Ovary (tissue), 9 donors: Measurements from ENCODE around the gene ANKRD33. TPM values are rescaled to one million over a fixed set of nuclear protein-coding genes. Genes with fewer than 3 reads are reported as not detected.

Experiments used
- DNase-seq, 5 donors: peaks; one replicate each; pipeline ENCODE4 v3.0.0-alpha.2; 2019 to 2020
- H3K27ac ChIP-seq, 2 donors: fragments of 200-600 bp; one replicate each; pipeline versions ENCODE4 v1.5.1 to v1.8.0; 2019 to 2022
- H3K27me3 ChIP-seq: fragments of 200-600 bp; one replicate; pipeline ENCODE4 v1.8.0; 2022
- H3K36me3 ChIP-seq: fragments of 200-600 bp; sonication (generic); one replicate; pipeline ENCODE4 v1.5.1; 2019
- H3K4me1 ChIP-seq: one replicate; pipeline ENCODE4 v1.8.1; 2013; ENCODE audit warnings: mild to moderate bottlenecking, moderate library complexity; ENCODE audit not compliant: insufficient read depth
- H3K4me3 ChIP-seq: fragments of 200-600 bp; sonication (generic); one replicate; pipeline ENCODE4 v1.5.1; 2017
- H3K9me3 ChIP-seq, 2 donors: fragments of 200-600 bp in 1 of 2; sonication (generic) in 1 of 2; one replicate each; pipeline versions ENCODE4 v1.5.1 to v1.8.1; 2013 to 2019; ENCODE audit warnings: mild to moderate bottlenecking in 1 of 2, moderate library complexity in 1 of 2
- EP300 ChIP-seq: sonication (generic); formaldehyde crosslinking; IDR thresholded peaks from one replicate; pipeline ENCODE4 v1.6.1; 2017; ENCODE audit warnings: antibody characterized with exemption
- POLR2A ChIP-seq: fragments of 450-650 bp; IDR thresholded peaks from one replicate; pipeline ENCODE4 v1.6.1; 2017; ENCODE audit warnings: antibody characterized with exemption, mild to moderate bottlenecking, moderate library complexity
- WGBS, 3 donors: extraction: QIAGEN DNeasy Blood & Tissue Kit in 1 of 3; methylation state at CpG; one replicate each; pipeline versions ENCODE4 v1.1.5 to v1.1.7; 2013 to 2017; 5-methylcytosine and 5-hydroxymethylcytosine counted together
- intact Hi-C, 4 donors: fragments of 100-400 bp; cut with DNase I; formaldehyde crosslinking; loops; one replicate each; pipeline versions ENCODE4 v1.11.0 to v1.15.1; 2022 to 2023
- polyA plus RNA-seq, 2 donors: library from polyadenylated mRNA; stranded (reverse); fragments of 200-250 nt in 1 of 2; fragments of 350-450 nt in 1 of 2; fragmentation: Illumina TruSeq in 1 of 2; extraction: RNeasy Lipid Tissue Mini Kit (QIAGEN cat#74804) in 1 of 2; gene quantifications; one replicate each; pipeline ENCODE4 v1.2.3, GENCODE V29; 2013 to 2014
- total RNA-seq, 7 donors: library from RNA; depleted of rRNA in 2 of 7; stranded (reverse); fragments of >200 nt in 2 of 7; fragmentation: NEBNext Ultra II Directional in 3 of 7; extraction: Animal tissue kit (Norgen Biotek cat#: 25700) in 3 of 7; gene quantifications; one replicate each; pipeline versions ENCODE4 v1.1.0 to v1.2.4, GENCODE V29; 2016 to 2023
- TF ChIP-seq, protein P1 (sequence below), 3 donors: fragments of 450-650 bp in 2 of 3; fragments of 200-600 bp in 1 of 3; IDR thresholded peaks; one replicate each; pipeline versions ENCODE4 v1.5.1 to v1.8.0; 2016 to 2022; ENCODE audit warnings: antibody characterized with exemption in 3 of 3, mild to moderate bottlenecking in 1 of 3
- donor health status: DM: no; HTN: no; CAD: no; lungs with moderate emphysema.
- donor health status: DM: no; HTN: no; CAD: no.
- donor health status: Bipolar disorder and iron deficiency.
- donor health status: DM: yes; HTN: yes; CAD: no.
- donor health status: DM: no; HTN: no; CAD: no.
- donor health status: DM: yes; HTN: yes; CAD: no.

ANKRD33 gene
- total and polyA plus RNA-seq, 9 donors = not detected

GRCh38 chr12:51874486-51874885 lies 13.4 kb upstream of the ANKRD33 start:
- 80 to 94% (median 91%) methylated on average over 4 of the region's 4 CpGs for WGBS, 3 donors
- intact Hi-C loops = no loop called here
- H3K9me3 ChIP-seq = no peaks in the 10 kb centered on the region
- no peaks in the 10 kb centered on the region for H3K4me1 ChIP-seq
- no peak overlapping the region for H3K4me3 ChIP-seq
- no peak for DNase-seq
- no peaks in the 10 kb centered on the region for H3K36me3 ChIP-seq
- H3K27me3 ChIP-seq = no peaks in the 10 kb centered on the region
- H3K27ac ChIP-seq = no peak overlapping the region
- TF ChIP-seq POLR2A (no peak), EP300 (no peak)
- TF ChIP-seq, protein P1, sequence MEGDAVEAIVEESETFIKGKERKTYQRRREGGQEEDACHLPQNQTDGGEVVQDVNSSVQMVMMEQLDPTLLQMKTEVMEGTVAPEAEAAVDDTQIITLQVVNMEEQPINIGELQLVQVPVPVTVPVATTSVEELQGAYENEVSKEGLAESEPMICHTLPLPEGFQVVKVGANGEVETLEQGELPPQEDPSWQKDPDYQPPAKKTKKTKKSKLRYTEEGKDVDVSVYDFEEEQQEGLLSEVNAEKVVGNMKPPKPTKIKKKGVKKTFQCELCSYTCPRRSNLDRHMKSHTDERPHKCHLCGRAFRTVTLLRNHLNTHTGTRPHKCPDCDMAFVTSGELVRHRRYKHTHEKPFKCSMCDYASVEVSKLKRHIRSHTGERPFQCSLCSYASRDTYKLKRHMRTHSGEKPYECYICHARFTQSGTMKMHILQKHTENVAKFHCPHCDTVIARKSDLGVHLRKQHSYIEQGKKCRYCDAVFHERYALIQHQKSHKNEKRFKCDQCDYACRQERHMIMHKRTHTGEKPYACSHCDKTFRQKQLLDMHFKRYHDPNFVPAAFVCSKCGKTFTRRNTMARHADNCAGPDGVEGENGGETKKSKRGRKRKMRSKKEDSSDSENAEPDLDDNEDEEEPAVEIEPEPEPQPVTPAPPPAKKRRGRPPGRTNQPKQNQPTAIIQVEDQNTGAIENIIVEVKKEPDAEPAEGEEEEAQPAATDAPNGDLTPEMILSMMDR (IDR thresholded peaks at IDR 0.05) = no peak

GRCh38 chr12:51879102-51879501 lies 8.8 kb upstream of the ANKRD33 start:
- no peak for DNase-seq
- intact Hi-C loops = no loop called here
- Histone ChIP-seq H3K4me3 (no peak overlapping the region), H3K36me3 (no peaks in the 10 kb centered on the region), H3K27me3 (no peaks in the 10 kb centered on the region), H3K4me1 (no peaks in the 10 kb centered on the region), H3K27ac (no peak overlapping the region), H3K9me3 (no peaks in the 10 kb centered on the region)
- TF ChIP-seq POLR2A (no peak), EP300 (no peak)
- TF ChIP-seq, protein P1 (IDR thresholded peaks at IDR 0.05) = no peak
- WGBS, 3 donors = 57 to 74% (median 64%) methylated on average over 3 of the region's 3 CpGs

GRCh38 chr12:51883295-51883694 lies 4.6 kb upstream of the ANKRD33 start:
- 53 to 76% (median 68%) methylated on average over 1 of the region's 1 CpG for WGBS, 3 donors
- no peak overlapping the region for H3K27ac ChIP-seq
- no peaks in the 10 kb centered on the region for H3K9me3 ChIP-seq
- intact Hi-C loops = no loop called here
- no peaks in the 10 kb centered on the region for H3K4me1 ChIP-seq
- H3K4me3 ChIP-seq = no peak overlapping the region
- no peaks in the 10 kb centered on the region for H3K27me3 ChIP-seq
- DNase-seq = no peak
- TF ChIP-seq EP300 (no peak), POLR2A (no peak)
- TF ChIP-seq, protein P1 (IDR thresholded peaks at IDR 0.05) = no peak
- no peaks in the 10 kb centered on the region for H3K36me3 ChIP-seq

DNA sequence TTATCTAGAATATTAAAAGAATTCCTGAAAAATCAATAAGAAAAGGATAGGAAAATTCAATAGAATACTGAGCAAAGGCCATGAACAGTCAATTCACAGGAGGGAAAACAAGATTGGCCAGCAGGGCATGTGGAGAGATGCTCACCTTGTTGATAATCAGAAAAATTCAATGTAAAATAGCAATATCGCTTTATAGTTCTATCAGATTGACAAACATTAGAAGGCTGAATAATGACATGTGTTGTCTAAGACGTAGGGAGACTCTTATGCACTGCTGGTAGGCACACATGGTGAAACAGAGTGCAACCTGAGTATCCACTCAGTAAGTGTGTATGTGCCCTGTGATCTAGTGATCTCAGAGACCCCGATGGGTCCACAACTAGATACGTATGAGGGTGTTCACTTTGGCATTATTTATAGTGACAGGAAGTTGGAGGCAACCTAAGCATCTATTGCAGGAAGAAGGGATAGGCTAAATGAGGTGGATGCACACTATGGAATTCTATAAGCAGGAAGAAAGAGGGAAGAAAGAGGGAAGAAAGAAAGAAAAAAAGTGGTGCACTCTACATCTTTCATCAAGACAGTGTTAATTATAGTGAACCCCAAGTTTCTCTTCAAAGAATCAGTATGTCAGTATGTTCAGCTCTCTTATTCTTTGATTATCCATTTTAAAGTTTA lies 3.8 kb upstream of the ANKRD33 start:
- 84 to 87% (median 85%) methylated on average over 4 of the region's 4 CpGs for WGBS, 3 donors
- Histone ChIP-seq H3K36me3 (no peaks in the 10 kb centered on the region), H3K27ac (no peak overlapping the region), H3K4me3 (no peak overlapping the region), H3K4me1 (no peaks in the 10 kb centered on the region), H3K9me3 (no peaks in the 10 kb centered on the region), H3K27me3 (no peaks in the 10 kb centered on the region)
- no peak for DNase-seq
- intact Hi-C loops = no loop called here
- TF ChIP-seq EP300 = no peak
- TF ChIP-seq, protein P1 (IDR thresholded peaks at IDR 0.05) = no peak
- TF ChIP-seq POLR2A = no peak
